ENCODE results near the gene PAX7. TPM values are rescaled to one million over a fixed set of nuclear protein-coding genes. Genes with fewer than 3 reads are reported as not detected.

The PAX7 gene
- total RNA-seq, 1 experiment from 2014 or later, result 0.24 TPM

DNA sequence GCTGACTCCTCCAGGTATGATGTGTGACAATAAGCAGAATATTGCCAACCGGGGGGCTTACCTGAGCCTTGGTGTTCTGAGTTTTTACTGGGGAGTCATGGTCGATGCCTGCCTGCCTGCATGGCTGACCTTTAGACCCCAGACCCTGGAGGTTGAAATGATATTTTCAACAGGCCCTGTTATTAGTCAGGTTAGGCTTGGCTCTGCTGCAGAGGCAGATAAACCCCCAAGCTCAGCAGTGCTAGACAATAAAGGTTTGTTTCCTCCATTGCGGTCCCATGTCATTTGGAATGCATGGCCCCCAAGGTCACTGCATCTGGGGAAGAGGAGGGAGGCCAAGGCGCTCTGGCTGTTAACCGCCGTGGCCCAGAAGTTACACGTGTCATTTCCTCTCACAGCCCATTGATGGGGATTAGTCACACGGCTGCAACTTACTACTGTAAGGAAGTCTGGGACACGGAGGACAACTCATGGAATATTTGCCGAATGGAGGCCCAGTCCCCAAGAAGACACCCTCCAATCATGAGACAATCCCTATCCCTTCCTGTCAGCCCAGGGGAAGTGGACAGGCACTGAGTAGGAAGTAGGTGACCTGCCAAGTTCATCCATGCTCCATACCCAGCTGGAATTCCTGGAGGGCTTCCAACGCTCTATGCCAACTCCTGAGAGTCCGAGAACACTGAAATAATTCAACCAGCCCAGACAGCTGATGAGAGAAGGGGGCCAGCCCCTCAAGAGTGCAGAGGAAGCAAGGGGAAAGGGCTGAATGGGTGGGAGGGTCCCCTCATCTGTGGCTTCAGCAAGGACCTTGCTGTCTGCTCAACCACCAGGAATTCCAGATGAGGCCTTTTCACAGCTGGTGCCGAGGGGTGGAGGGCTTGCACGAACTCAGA lies 131.5 kb downstream of the PAX7 start:
- ATAC-seq, result no peak

DNA sequence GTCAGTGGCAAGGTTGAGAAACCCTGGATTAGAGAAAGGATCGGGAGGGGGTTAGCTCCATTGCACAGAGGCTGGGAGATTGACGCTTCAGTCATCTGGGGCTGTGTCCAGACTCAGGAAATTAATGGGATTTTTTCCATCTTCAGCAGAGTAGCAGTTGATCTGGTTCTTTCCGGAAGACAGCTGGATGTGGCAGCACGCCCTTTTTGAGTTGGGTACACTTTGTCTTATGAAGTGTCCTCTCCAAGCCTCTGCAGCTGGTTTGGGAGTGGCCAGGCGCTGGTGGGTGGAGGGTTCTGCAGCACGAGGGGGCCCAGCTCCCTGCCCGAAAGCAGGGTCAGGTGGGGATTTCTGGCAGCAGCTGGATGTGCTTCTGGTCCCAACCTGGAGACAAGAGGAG lies 133.7 kb downstream of the PAX7 start:
- no peak for DNase-seq (ENCODE audit: low spot score)
- Mint-ChIP-seq H3K27ac (no peak overlapping the region), H3K36me3 (no peaks in the 10 kb centered on the region), H3K4me1 (no peaks in the 10 kb centered on the region), H3K4me3 (no peak overlapping the region), H3K9me3 (peaks cover 13% of the 10 kb centered on the region), H3K27me3 (ENCODE audit: low read depth) (peaks cover 38% of the 10 kb centered on the region)
- no peak for ATAC-seq
- POLR2A ChIA-PET, result no interaction called here
- CTCF ChIA-PET, result interaction anchor here (1.0 to 1.1 kb wide), 2 partner anchors 31 to 111 kb away, joined by 3 to 4 read pairs; no protein-coding TSS in a partner anchor
- TF ChIP-seq ZBTB21 (CRISPR knock-in tag; IDR thresholded peaks at IDR 0.05; ENCODE audit: borderline replicate concordance), result no peak
- TF ChIP-seq, protein P1, sequence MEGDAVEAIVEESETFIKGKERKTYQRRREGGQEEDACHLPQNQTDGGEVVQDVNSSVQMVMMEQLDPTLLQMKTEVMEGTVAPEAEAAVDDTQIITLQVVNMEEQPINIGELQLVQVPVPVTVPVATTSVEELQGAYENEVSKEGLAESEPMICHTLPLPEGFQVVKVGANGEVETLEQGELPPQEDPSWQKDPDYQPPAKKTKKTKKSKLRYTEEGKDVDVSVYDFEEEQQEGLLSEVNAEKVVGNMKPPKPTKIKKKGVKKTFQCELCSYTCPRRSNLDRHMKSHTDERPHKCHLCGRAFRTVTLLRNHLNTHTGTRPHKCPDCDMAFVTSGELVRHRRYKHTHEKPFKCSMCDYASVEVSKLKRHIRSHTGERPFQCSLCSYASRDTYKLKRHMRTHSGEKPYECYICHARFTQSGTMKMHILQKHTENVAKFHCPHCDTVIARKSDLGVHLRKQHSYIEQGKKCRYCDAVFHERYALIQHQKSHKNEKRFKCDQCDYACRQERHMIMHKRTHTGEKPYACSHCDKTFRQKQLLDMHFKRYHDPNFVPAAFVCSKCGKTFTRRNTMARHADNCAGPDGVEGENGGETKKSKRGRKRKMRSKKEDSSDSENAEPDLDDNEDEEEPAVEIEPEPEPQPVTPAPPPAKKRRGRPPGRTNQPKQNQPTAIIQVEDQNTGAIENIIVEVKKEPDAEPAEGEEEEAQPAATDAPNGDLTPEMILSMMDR (IDR thresholded peaks at IDR 0.05), result no peak
- TF ChIP-seq SMAD4 (CRISPR knock-in tag; IDR thresholded peaks at IDR 0.05), result no peak
- TF ChIP-seq, protein P2, sequence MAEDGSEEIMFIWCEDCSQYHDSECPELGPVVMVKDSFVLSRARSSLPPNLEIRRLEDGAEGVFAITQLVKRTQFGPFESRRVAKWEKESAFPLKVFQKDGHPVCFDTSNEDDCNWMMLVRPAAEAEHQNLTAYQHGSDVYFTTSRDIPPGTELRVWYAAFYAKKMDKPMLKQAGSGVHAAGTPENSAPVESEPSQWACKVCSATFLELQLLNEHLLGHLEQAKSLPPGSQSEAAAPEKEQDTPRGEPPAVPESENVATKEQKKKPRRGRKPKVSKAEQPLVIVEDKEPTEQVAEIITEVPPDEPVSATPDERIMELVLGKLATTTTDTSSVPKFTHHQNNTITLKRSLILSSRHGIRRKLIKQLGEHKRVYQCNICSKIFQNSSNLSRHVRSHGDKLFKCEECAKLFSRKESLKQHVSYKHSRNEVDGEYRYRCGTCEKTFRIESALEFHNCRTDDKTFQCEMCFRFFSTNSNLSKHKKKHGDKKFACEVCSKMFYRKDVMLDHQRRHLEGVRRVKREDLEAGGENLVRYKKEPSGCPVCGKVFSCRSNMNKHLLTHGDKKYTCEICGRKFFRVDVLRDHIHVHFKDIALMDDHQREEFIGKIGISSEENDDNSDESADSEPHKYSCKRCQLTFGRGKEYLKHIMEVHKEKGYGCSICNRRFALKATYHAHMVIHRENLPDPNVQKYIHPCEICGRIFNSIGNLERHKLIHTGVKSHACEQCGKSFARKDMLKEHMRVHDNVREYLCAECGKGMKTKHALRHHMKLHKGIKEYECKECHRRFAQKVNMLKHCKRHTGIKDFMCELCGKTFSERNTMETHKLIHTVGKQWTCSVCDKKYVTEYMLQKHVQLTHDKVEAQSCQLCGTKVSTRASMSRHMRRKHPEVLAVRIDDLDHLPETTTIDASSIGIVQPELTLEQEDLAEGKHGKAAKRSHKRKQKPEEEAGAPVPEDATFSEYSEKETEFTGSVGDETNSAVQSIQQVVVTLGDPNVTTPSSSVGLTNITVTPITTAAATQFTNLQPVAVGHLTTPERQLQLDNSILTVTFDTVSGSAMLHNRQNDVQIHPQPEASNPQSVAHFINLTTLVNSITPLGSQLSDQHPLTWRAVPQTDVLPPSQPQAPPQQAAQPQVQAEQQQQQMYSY (CRISPR knock-in tag; IDR thresholded peaks at IDR 0.05), result no peak
- TF ChIP-seq, protein P3, sequence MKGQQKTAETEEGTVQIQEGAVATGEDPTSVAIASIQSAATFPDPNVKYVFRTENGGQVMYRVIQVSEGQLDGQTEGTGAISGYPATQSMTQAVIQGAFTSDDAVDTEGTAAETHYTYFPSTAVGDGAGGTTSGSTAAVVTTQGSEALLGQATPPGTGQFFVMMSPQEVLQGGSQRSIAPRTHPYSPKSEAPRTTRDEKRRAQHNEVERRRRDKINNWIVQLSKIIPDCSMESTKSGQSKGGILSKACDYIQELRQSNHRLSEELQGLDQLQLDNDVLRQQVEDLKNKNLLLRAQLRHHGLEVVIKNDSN (CRISPR knock-in tag; IDR thresholded peaks at IDR 0.05), result no peak
- TF ChIP-seq, protein P4, sequence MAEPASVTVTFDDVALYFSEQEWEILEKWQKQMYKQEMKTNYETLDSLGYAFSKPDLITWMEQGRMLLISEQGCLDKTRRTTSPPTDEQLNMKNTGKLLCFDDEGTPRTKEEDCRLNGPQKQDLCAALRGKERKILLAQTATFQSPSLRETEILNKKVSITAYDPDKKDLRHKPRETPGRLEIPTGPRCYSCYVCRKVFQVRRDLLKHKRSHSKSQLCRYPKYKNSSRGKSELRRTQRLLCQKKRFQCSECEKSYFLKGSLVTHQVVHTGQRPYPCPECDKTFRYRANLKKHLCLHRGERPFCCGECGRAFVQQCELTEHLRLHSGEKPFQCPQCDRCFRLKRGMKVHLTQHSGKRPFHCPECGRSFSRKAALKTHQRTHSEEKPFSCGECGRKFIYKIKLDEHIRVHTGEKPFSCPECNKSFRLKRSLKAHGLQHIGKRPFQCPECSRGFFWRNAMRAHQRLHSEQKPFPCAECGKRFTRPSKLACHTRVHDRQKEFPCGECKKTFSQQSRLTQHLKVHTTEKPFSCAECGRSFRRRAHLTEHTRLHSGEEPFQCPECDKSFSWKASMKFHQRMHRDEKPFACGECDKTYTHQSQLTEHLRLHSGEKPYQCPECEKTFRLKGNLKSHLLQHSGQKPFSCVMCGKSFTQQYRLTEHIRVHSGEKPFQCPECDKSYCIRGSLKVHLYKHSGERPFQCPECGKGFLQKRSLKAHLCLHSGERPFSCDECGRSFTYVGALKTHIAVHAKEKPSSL (CRISPR knock-in tag; conservative IDR thresholded peaks at IDR 0.05), result no peak
- no peak for TF ChIP-seq ZNF317 (CRISPR knock-in tag; IDR thresholded peaks at IDR 0.05; ENCODE audit: borderline replicate concordance, low read depth)
- TF ChIP-seq SMAD3 (CRISPR knock-in tag; IDR thresholded peaks at IDR 0.05; ENCODE audit: borderline replicate concordance), result no peak
- TF ChIP-seq FOXJ3 (CRISPR knock-in tag; IDR thresholded peaks at IDR 0.05; ENCODE audit: borderline replicate concordance), result no peak
- TF ChIP-seq FOXK1 (CRISPR knock-in tag; IDR thresholded peaks at IDR 0.05), result no peak
- no peak for TF ChIP-seq CREM (CRISPR knock-in tag; IDR thresholded peaks at IDR 0.05)
- no peak for TF ChIP-seq RORB (CRISPR knock-in tag; IDR thresholded peaks at IDR 0.05)
- TF ChIP-seq, protein P5, sequence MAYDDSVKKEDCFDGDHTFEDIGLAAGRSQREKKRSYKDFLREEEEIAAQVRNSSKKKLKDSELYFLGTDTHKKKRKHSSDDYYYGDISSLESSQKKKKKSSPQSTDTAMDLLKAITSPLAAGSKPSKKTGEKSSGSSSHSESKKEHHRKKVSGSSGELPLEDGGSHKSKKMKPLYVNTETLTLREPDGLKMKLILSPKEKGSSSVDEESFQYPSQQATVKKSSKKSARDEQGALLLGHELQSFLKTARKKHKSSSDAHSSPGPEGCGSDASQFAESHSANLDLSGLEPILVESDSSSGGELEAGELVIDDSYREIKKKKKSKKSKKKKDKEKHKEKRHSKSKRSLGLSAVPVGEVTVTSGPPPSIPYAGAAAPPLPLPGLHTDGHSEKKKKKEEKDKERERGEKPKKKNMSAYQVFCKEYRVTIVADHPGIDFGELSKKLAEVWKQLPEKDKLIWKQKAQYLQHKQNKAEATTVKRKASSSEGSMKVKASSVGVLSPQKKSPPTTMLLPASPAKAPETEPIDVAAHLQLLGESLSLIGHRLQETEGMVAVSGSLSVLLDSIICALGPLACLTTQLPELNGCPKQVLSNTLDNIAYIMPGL (CRISPR knock-in tag; IDR thresholded peaks at IDR 0.05), result no peak
- no peak for TF ChIP-seq ZNF121 (CRISPR knock-in tag; IDR thresholded peaks at IDR 0.05)

More for the DNA sequence above, 131.5 kb downstream of the PAX7 start:
- Mint-ChIP-seq H3K4me1 (no peaks in the 10 kb centered on the region), H3K4me3 (no peak overlapping the region), H3K27ac (no peak overlapping the region), H3K9me3 (peaks cover 25% of the 10 kb centered on the region), H3K36me3 (no peaks in the 10 kb centered on the region), H3K27me3 (ENCODE audit: low read depth) (peaks cover 47% of the 10 kb centered on the region)
- CTCF ChIA-PET, result interaction anchor here (0.7 kb wide), 1 partner anchor 16 kb away, joined by 3 read pairs; no protein-coding TSS in a partner anchor
- DNase-seq (ENCODE audit: low spot score), result no peak
- TF ChIP-seq PRRX2 (CRISPR knock-in tag; IDR thresholded peaks at IDR 0.05), result no peak
- no peak for TF ChIP-seq ATF1 (CRISPR knock-in tag; IDR thresholded peaks at IDR 0.05)
- TF ChIP-seq NR3C1 (CRISPR knock-in tag; conservative IDR thresholded peaks at IDR 0.05; ENCODE audit: low read depth), result no peak
- TF ChIP-seq, protein P6, sequence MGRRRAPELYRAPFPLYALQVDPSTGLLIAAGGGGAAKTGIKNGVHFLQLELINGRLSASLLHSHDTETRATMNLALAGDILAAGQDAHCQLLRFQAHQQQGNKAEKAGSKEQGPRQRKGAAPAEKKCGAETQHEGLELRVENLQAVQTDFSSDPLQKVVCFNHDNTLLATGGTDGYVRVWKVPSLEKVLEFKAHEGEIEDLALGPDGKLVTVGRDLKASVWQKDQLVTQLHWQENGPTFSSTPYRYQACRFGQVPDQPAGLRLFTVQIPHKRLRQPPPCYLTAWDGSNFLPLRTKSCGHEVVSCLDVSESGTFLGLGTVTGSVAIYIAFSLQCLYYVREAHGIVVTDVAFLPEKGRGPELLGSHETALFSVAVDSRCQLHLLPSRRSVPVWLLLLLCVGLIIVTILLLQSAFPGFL (CRISPR knock-in tag; IDR thresholded peaks at IDR 0.05; ENCODE audit: borderline replicate concordance), result no peak
- TF ChIP-seq, protein P7, sequence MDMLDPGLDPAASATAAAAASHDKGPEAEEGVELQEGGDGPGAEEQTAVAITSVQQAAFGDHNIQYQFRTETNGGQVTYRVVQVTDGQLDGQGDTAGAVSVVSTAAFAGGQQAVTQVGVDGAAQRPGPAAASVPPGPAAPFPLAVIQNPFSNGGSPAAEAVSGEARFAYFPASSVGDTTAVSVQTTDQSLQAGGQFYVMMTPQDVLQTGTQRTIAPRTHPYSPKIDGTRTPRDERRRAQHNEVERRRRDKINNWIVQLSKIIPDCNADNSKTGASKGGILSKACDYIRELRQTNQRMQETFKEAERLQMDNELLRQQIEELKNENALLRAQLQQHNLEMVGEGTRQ (CRISPR knock-in tag; IDR thresholded peaks at IDR 0.05), result no peak
- no peak for TF ChIP-seq TCF7 (CRISPR knock-in tag; IDR thresholded peaks at IDR 0.05; ENCODE audit: low read depth)
- POLR2A ChIA-PET, result no interaction called here
